H9 (cell line): ENCODE data around the gene SLC12A1. TPM values are rescaled to one million over a fixed set of nuclear protein-coding genes. Genes with fewer than 3 reads are reported as not detected.

ENCODE experiments used
- DNase-seq: peaks from one replicate; pipeline ENCODE4 v3.0.0-alpha.2; 2017
- H2AFZ ChIP-seq: one replicate; pipeline ENCODE4 v1.6.1; 2013; ENCODE audit warnings: mild to moderate bottlenecking, low read length, control low read depth, moderate library complexity
- H2AK5ac ChIP-seq: 2 replicates; pipeline ENCODE4 v1.6.1; 2013; ENCODE audit warnings: low read length, control low read depth, mixed read lengths; ENCODE audit not compliant: insufficient read length
- H2BK120ac ChIP-seq: one replicate; pipeline ENCODE4 v1.6.1; 2013; ENCODE audit warnings: low read depth, mild to moderate bottlenecking, low read length, control low read depth, inconsistent platforms; ENCODE audit not compliant: poor library complexity, severe bottlenecking
- H2BK12ac ChIP-seq: 2 replicates; pipeline ENCODE4 v1.6.1; 2013; ENCODE audit warnings: low read length, control low read depth, mixed read lengths, low read depth; ENCODE audit not compliant: insufficient read length
- H2BK15ac ChIP-seq: 2 replicates; pipeline ENCODE4 v1.6.1; 2013; ENCODE audit warnings: low read depth, low read length, control low read depth
- H2BK20ac ChIP-seq: one replicate; pipeline ENCODE4 v1.6.1; 2013; ENCODE audit warnings: low read depth, mild to moderate bottlenecking, low read length, control low read depth, inconsistent platforms; ENCODE audit not compliant: poor library complexity, severe bottlenecking
- H2BK5ac ChIP-seq: 2 replicates; pipeline ENCODE4 v1.6.1; 2013; ENCODE audit warnings: low read length, control low read depth, mixed read lengths; ENCODE audit not compliant: insufficient read length
- H3K14ac ChIP-seq: 2 replicates; pipeline ENCODE4 v1.6.1; 2013; ENCODE audit warnings: low read length, control low read depth; ENCODE audit not compliant: insufficient read depth
- H3K18ac ChIP-seq: 2 replicates; pipeline ENCODE4 v1.6.1; 2013; ENCODE audit warnings: low read depth, mild to moderate bottlenecking, mixed read lengths, low read length, control low read depth; ENCODE audit not compliant: insufficient read length
- H3K23ac ChIP-seq: 2 replicates; pipeline ENCODE4 v1.6.1; 2013; ENCODE audit warnings: low read length, control low read depth, mixed read lengths, low read depth; ENCODE audit not compliant: insufficient read length
- H3K23me2 ChIP-seq: 2 replicates; pipeline ENCODE4 v1.6.1; 2013; ENCODE audit warnings: low read depth, mild to moderate bottlenecking, mixed read lengths, low read length, control low read depth; ENCODE audit not compliant: insufficient read length, poor library complexity, severe bottlenecking
- H3K27ac ChIP-seq: 2 replicates; pipeline ENCODE4 v1.5.1; 2013; ENCODE audit warnings: low read length, control low read depth, mixed read lengths, low read depth; ENCODE audit not compliant: insufficient read length
- H3K27me3 ChIP-seq: 2 replicates; pipeline ENCODE4 v1.6.1; 2013; ENCODE audit warnings: low read length, control low read depth, inconsistent platforms; ENCODE audit not compliant: insufficient read depth
- H3K4ac ChIP-seq: 2 replicates; pipeline ENCODE4 v1.6.1; 2013; ENCODE audit warnings: low read depth, mild to moderate bottlenecking, control low read depth, inconsistent platforms, low read length, moderate library complexity
- H3K4me1 ChIP-seq: 2 replicates; pipeline ENCODE4 v1.6.1; 2013; ENCODE audit warnings: low read length, control low read depth, inconsistent platforms; ENCODE audit not compliant: insufficient read depth
- H3K4me2 ChIP-seq: 2 replicates; pipeline ENCODE4 v1.6.1; 2013; ENCODE audit warnings: low read length, control low read depth, mixed read lengths; ENCODE audit not compliant: insufficient read length, insufficient read depth
- H3K56ac ChIP-seq: 2 replicates; pipeline ENCODE4 v1.6.1; 2013; ENCODE audit warnings: low read depth, mild to moderate bottlenecking, mixed read lengths, low read length, control low read depth; ENCODE audit not compliant: insufficient read length
- H3K79me1 ChIP-seq: 2 replicates; pipeline ENCODE4 v1.6.1; 2013; ENCODE audit warnings: low read depth, mild to moderate bottlenecking, moderate library complexity, low read length, control low read depth, inconsistent platforms; ENCODE audit not compliant: insufficient read depth, poor library complexity, severe bottlenecking
- H3K79me2 ChIP-seq: 2 replicates; pipeline ENCODE4 v1.6.1; 2013; ENCODE audit warnings: low read length, control low read depth, inconsistent platforms; ENCODE audit not compliant: insufficient read depth
- H3K9ac ChIP-seq: 2 replicates; pipeline ENCODE4 v1.6.1; 2013; ENCODE audit warnings: low read length, control low read depth, mixed read lengths; ENCODE audit not compliant: insufficient read length; ENCODE audit errors: extremely low read depth
- H3K9me3 ChIP-seq: one replicate; pipeline ENCODE4 v1.6.1; 2013; ENCODE audit warnings: low read depth, low read length, inconsistent platforms; ENCODE audit not compliant: control insufficient read depth
- H3T11ph ChIP-seq: one replicate; pipeline ENCODE4 v1.6.1; 2013; ENCODE audit warnings: mild to moderate bottlenecking, low read length, control low read depth, inconsistent platforms
- H4K20me1 ChIP-seq: one replicate; pipeline ENCODE4 v1.6.1; 2013; ENCODE audit not compliant: control insufficient read depth, insufficient read length, insufficient read depth
- H4K5ac ChIP-seq: 2 replicates; pipeline ENCODE4 v1.6.1; 2013; ENCODE audit warnings: low read depth, mild to moderate bottlenecking, mixed read lengths, low read length, control low read depth; ENCODE audit not compliant: insufficient read length
- H4K8ac ChIP-seq: replicated peaks from 2 replicates; pipeline ENCODE4 v1.6.1; 2013; ENCODE audit warnings: low read length, control low read depth, mixed read lengths, low read depth; ENCODE audit not compliant: insufficient read length
- H4K91ac ChIP-seq: 2 replicates; pipeline ENCODE4 v1.6.1; 2013; ENCODE audit warnings: low read depth, mild to moderate bottlenecking, moderate library complexity, mixed read lengths, low read length, control low read depth; ENCODE audit not compliant: insufficient read length
- H3K27ac Mint-ChIP-seq, 3 experiments: 2 replicates in 2 of 3; 3 replicates in 1 of 3; pipeline ENCODE4 v1.8.0; 2020 to 2021; ENCODE audit warnings: mixed read lengths in 3 of 3, mild to moderate bottlenecking in 1 of 3, moderate library complexity in 1 of 3
- H3K27me3 Mint-ChIP-seq: 2 replicates; pipeline ENCODE4 v1.8.0; 2021; ENCODE audit warnings: low read depth, mild to moderate bottlenecking, moderate library complexity, mixed read lengths
- H3K36me3 Mint-ChIP-seq, 3 experiments: 2 replicates in 2 of 3; 3 replicates in 1 of 3; pipeline ENCODE4 v1.8.0; 2020 to 2021; ENCODE audit warnings: low read depth in 3 of 3, mixed read lengths in 3 of 3; ENCODE audit not compliant: insufficient read depth in 1 of 3
- H3K4me1 Mint-ChIP-seq, 2 experiments: 2 replicates each; pipeline ENCODE4 v1.8.0; 2020; ENCODE audit warnings: mixed read lengths in 2 of 2
- H3K4me3 Mint-ChIP-seq, 2 experiments: 2 replicates in 1 of 2; 3 replicates in 1 of 2; pipeline ENCODE4 v1.8.0; 2020 to 2021; ENCODE audit warnings: mild to moderate bottlenecking in 2 of 2, mixed read lengths in 2 of 2, moderate library complexity in 1 of 2
- H3K9me3 Mint-ChIP-seq, 2 experiments: 2 replicates in 1 of 2; 3 replicates in 1 of 2; pipeline ENCODE4 v1.8.0; 2020; ENCODE audit warnings: mild to moderate bottlenecking in 2 of 2, mixed read lengths in 2 of 2, moderate library complexity in 1 of 2
- WGBS: extraction: QIAGEN DNeasy Blood & Tissue Kit; methylation state at CpG from one replicate; pipeline ENCODE4 v1.1.7; 2013; ENCODE audit warnings: missing lambda C conversion rate, low lambda C conversion rate, mixed read lengths; ENCODE audit not compliant: insufficient read length; ENCODE audit errors: extremely low coverage; 5-methylcytosine and 5-hydroxymethylcytosine counted together
- total RNA-seq: library from RNA; stranded (reverse); gene quantifications from 2 replicates; pipeline ENCODE4 v1.2.1, GENCODE V29; 2021
- TF ChIP-seq, protein P1 (sequence below): fragments of 200-600 bp; sonication (generic); conservative IDR thresholded peaks from 3 replicates; pipeline ENCODE4 v1.8.0; 2021; ENCODE audit warnings: antibody characterized with exemption, mild to moderate bottlenecking

Gene SLC12A1
- total RNA-seq, 1 experiment from 2014 or later: 0.07 TPM

DNA sequence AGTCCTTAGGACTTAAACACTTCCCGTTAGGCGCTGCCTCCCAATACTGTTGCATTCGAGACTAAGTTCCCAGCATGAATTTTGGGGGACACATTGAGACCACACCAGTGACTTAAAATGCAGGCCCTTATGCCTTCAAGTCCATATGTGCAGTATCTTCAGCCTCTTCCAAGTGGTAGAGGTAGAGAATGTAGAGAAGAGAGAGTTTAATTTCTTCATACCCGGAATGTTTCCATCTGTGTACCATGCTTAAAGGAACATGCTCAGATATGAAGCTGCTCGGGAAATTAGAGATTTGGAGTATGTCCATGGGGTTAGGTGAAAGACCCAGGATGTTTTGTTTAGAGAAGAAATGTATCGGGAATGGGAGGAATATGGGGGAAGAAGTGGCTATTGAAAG lies 137.8 kb downstream of the SLC12A1 start:
- H3K4me3 Mint-ChIP-seq: no peak overlapping the region

More for the DNA sequence above, 137.8 kb downstream of the SLC12A1 start:
- H3T11ph ChIP-seq: no peak overlapping the region
- no peak overlapping the region for H2AK5ac ChIP-seq
- H3K4me1 Mint-ChIP-seq: peaks cover 8 to 9% of the 10 kb centered on the region in 2 experiments
- no peak overlapping the region for H3K9ac ChIP-seq
- peak overlapping the region in 2 of 3 experiments; percentile 1 to 11; a peak in 1 of 7 replicates for H3K27ac Mint-ChIP-seq
- H2BK5ac ChIP-seq: no peak overlapping the region
- no peak overlapping the region for H3K14ac ChIP-seq
- no peaks in the 10 kb centered on the region for H3K9me3 ChIP-seq
- H3K27me3 Mint-ChIP-seq: no peaks in the 10 kb centered on the region
- no peak overlapping the region for H4K5ac ChIP-seq
- H3K79me1 ChIP-seq: no peaks in the 10 kb centered on the region
- H3K27ac ChIP-seq: no peak overlapping the region
- no peaks in the 10 kb centered on the region for H3K79me2 ChIP-seq
- H3K4me1 ChIP-seq: no peaks in the 10 kb centered on the region
- H3K4me2 ChIP-seq: no peak overlapping the region
- no peak overlapping the region for H4K91ac ChIP-seq
- H2BK15ac ChIP-seq: no peak overlapping the region
- no peak overlapping the region for H2BK12ac ChIP-seq
- no peaks in the 10 kb centered on the region for H3K9me3 Mint-ChIP-seq
- H3K56ac ChIP-seq: no peak overlapping the region
- no peak overlapping the region for H3K18ac ChIP-seq
- no peak for DNase-seq
- no peak overlapping the region for H3K4ac ChIP-seq
- H2AFZ ChIP-seq: no peak overlapping the region
- no peak overlapping the region for H2BK20ac ChIP-seq
- no peak overlapping the region for H4K8ac ChIP-seq
- WGBS: 100% methylated on average over 1 of the region's 6 CpGs
- H2BK120ac ChIP-seq: no peak overlapping the region
- TF ChIP-seq, protein P1, sequence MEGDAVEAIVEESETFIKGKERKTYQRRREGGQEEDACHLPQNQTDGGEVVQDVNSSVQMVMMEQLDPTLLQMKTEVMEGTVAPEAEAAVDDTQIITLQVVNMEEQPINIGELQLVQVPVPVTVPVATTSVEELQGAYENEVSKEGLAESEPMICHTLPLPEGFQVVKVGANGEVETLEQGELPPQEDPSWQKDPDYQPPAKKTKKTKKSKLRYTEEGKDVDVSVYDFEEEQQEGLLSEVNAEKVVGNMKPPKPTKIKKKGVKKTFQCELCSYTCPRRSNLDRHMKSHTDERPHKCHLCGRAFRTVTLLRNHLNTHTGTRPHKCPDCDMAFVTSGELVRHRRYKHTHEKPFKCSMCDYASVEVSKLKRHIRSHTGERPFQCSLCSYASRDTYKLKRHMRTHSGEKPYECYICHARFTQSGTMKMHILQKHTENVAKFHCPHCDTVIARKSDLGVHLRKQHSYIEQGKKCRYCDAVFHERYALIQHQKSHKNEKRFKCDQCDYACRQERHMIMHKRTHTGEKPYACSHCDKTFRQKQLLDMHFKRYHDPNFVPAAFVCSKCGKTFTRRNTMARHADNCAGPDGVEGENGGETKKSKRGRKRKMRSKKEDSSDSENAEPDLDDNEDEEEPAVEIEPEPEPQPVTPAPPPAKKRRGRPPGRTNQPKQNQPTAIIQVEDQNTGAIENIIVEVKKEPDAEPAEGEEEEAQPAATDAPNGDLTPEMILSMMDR: no peak
- no peaks in the 10 kb centered on the region for H3K23me2 ChIP-seq
- H4K20me1 ChIP-seq: no peaks in the 10 kb centered on the region
- no peaks in the 10 kb centered on the region for H3K27me3 ChIP-seq
- peaks cover 7 to 34% (median 30%) of the 10 kb centered on the region in 3 experiments; a peak in 6 of 7 replicates for H3K36me3 Mint-ChIP-seq
- no peak overlapping the region for H3K23ac ChIP-seq
